ENCODE measurements around the gene RPS6KA3. TPM values are rescaled to one million over a fixed set of nuclear protein-coding genes. Genes with fewer than 3 reads are reported as not detected.

RPS6KA3 gene
- total and polyA plus RNA-seq, 4 donors: 7.9 to 52.7 (median 27.7) TPM

- intact Hi-C loops (cut with DNase I): no loop called here
- 71 to 98% methylated on average over 2 of the region's 2 CpGs for WGBS, 2 donors
- Histone ChIP-seq H3K27me3 (ENCODE audit: control insufficient read depth in 1 of 2, insufficient read depth in 2 of 2, low read length in 1 of 2) (no peaks in the 10 kb centered on the region), H3K36me3 (ENCODE audit: control insufficient read depth in 1 of 2, insufficient read depth in 2 of 2, low read length in 1 of 2) (no peaks in the 10 kb centered on the region), H3K4me3 (ENCODE audit: low read length in 2 of 2) (no peak overlapping the region), H3K9me3 (ENCODE audit: control insufficient read depth, low read length) (no peaks in the 10 kb centered on the region), H3K27ac (ENCODE audit: low read depth in 1 of 2, low read length in 2 of 2) (no peak overlapping the region), H3K4me1 (ENCODE audit: control insufficient read depth in 1 of 2, insufficient read depth in 2 of 2, low read length in 2 of 2) (no peaks in the 10 kb centered on the region)
- ATAC-seq (ENCODE audit: low FRiP score) (no peak), DNase-seq (no peak)
These were observed 33.4 kb downstream of the RPS6KA3 start for GRCh38 chrX:20233336-20233735.

GRCh38 chrX:20231598-20231997 is 35.1 kb downstream of the RPS6KA3 start:
- Histone ChIP-seq H3K27ac (ENCODE audit: low read depth in 1 of 2, low read length in 2 of 2) (no peak overlapping the region), H3K9me3 (ENCODE audit: control insufficient read depth, low read length) (no peaks in the 10 kb centered on the region), H3K27me3 (ENCODE audit: control insufficient read depth in 1 of 2, insufficient read depth in 2 of 2, low read length in 1 of 2) (no peaks in the 10 kb centered on the region), H3K4me1 (ENCODE audit: control insufficient read depth in 1 of 2, insufficient read depth in 2 of 2, low read length in 2 of 2) (no peaks in the 10 kb centered on the region), H3K36me3 (ENCODE audit: control insufficient read depth in 1 of 2, insufficient read depth in 2 of 2, low read length in 1 of 2) (no peaks in the 10 kb centered on the region), H3K4me3 (ENCODE audit: low read length in 2 of 2) (no peak overlapping the region)
- DNase-seq (no peak), ATAC-seq (ENCODE audit: low FRiP score) (no peak)
- intact Hi-C loops (cut with DNase I): no loop called here
- 77 to 86% methylated on average over 4 of the region's 4 CpGs for WGBS, 2 donors

- Histone ChIP-seq H3K4me1 (ENCODE audit: control insufficient read depth in 1 of 2, insufficient read depth in 2 of 2, low read length in 2 of 2) (no peaks in the 10 kb centered on the region), H3K36me3 (ENCODE audit: control insufficient read depth in 1 of 2, insufficient read depth in 2 of 2, low read length in 1 of 2) (no peaks in the 10 kb centered on the region), H3K9me3 (ENCODE audit: control insufficient read depth, low read length) (no peaks in the 10 kb centered on the region), H3K4me3 (ENCODE audit: low read length in 2 of 2) (no peak overlapping the region), H3K27ac (ENCODE audit: low read depth in 1 of 2, low read length in 2 of 2) (no peak overlapping the region), H3K27me3 (ENCODE audit: control insufficient read depth in 1 of 2, insufficient read depth in 2 of 2, low read length in 1 of 2) (no peaks in the 10 kb centered on the region)
- DNase-seq (no peak), ATAC-seq (ENCODE audit: low FRiP score) (no peak)
- intact Hi-C loops (cut with DNase I): no loop called here
- 83 to 99% methylated on average over 3 of the region's 3 CpGs for WGBS, 2 donors
These were observed 36.3 kb downstream of the RPS6KA3 start for GRCh38 chrX:20230406-20230805.

- H3K27ac ChIP-seq (ENCODE audit: low read depth in 1 of 2, low read length in 2 of 2): no peak overlapping the region
- no peaks in the 10 kb centered on the region for H3K4me1 ChIP-seq (ENCODE audit: control insufficient read depth in 1 of 2, insufficient read depth in 2 of 2, low read length in 2 of 2)
- no peaks in the 10 kb centered on the region for H3K36me3 ChIP-seq (ENCODE audit: control insufficient read depth in 1 of 2, insufficient read depth in 2 of 2, low read length in 1 of 2)
- H3K4me3 ChIP-seq (ENCODE audit: low read length in 2 of 2): no peak overlapping the region
- no peaks in the 10 kb centered on the region for H3K27me3 ChIP-seq (ENCODE audit: control insufficient read depth in 1 of 2, insufficient read depth in 2 of 2, low read length in 1 of 2)
- DNase-seq (no peak), ATAC-seq (ENCODE audit: low FRiP score) (no peak)
- WGBS, 2 donors: 66 to 98% methylated on average over 3 of the region's 3 CpGs
- intact Hi-C loops (cut with DNase I): no loop called here
- H3K9me3 ChIP-seq (ENCODE audit: control insufficient read depth, low read length): no peaks in the 10 kb centered on the region
These were observed 37.6 kb downstream of the RPS6KA3 start for GRCh38 chrX:20229155-20229554.

GRCh38 chrX:20228245-20228644 is 38.5 kb downstream of the RPS6KA3 start:
- no peaks in the 10 kb centered on the region for H3K36me3 ChIP-seq (ENCODE audit: control insufficient read depth in 1 of 2, insufficient read depth in 2 of 2, low read length in 1 of 2)
- ATAC-seq (ENCODE audit: low FRiP score) (no peak), DNase-seq (no peak)
- 54 to 78% methylated on average over 2 of the region's 2 CpGs for whole genome bisulfite sequencing, 2 donors
- H3K27ac ChIP-seq (ENCODE audit: low read depth in 1 of 2, low read length in 2 of 2): no peak overlapping the region
- H3K9me3 ChIP-seq (ENCODE audit: control insufficient read depth, low read length): no peaks in the 10 kb centered on the region
- H3K4me3 ChIP-seq (ENCODE audit: low read length in 2 of 2): no peak overlapping the region
- intact Hi-C loops (cut with DNase I): no loop called here
- no peaks in the 10 kb centered on the region for H3K27me3 ChIP-seq (ENCODE audit: control insufficient read depth in 1 of 2, insufficient read depth in 2 of 2, low read length in 1 of 2)
- no peaks in the 10 kb centered on the region for H3K4me1 ChIP-seq (ENCODE audit: control insufficient read depth in 1 of 2, insufficient read depth in 2 of 2, low read length in 2 of 2)

- no peaks in the 10 kb centered on the region for H3K27me3 ChIP-seq (ENCODE audit: control insufficient read depth in 1 of 2, insufficient read depth in 2 of 2, low read length in 1 of 2)
- H3K4me1 ChIP-seq (ENCODE audit: control insufficient read depth in 1 of 2, insufficient read depth in 2 of 2, low read length in 2 of 2): no peaks in the 10 kb centered on the region
- 8 to 9% methylated on average over 2 of the region's 2 CpGs for WGBS, 2 donors
- no peak overlapping the region for H3K27ac ChIP-seq (ENCODE audit: low read depth in 1 of 2, low read length in 2 of 2)
- intact Hi-C loops (cut with DNase I): no loop called here
- DNase-seq: no peak
- no peaks in the 10 kb centered on the region for H3K9me3 ChIP-seq (ENCODE audit: control insufficient read depth, low read length)
- no peak overlapping the region for H3K4me3 ChIP-seq (ENCODE audit: low read length in 2 of 2)
- no peaks in the 10 kb centered on the region for H3K36me3 ChIP-seq (ENCODE audit: control insufficient read depth in 1 of 2, insufficient read depth in 2 of 2, low read length in 1 of 2)
- no peak for ATAC-seq (ENCODE audit: low FRiP score)
These were observed 39.6 kb downstream of the RPS6KA3 start for GRCh38 chrX:20227116-20227515.

GRCh38 chrX:20225488-20225833 is 41.2 kb downstream of the RPS6KA3 start:
- Histone ChIP-seq H3K9me3 (ENCODE audit: control insufficient read depth, low read length) (no peaks in the 10 kb centered on the region), H3K4me3 (ENCODE audit: low read length in 2 of 2) (no peak overlapping the region), H3K27me3 (ENCODE audit: control insufficient read depth in 1 of 2, insufficient read depth in 2 of 2, low read length in 1 of 2) (no peaks in the 10 kb centered on the region), H3K4me1 (ENCODE audit: control insufficient read depth in 1 of 2, insufficient read depth in 2 of 2, low read length in 2 of 2) (no peaks in the 10 kb centered on the region), H3K36me3 (ENCODE audit: control insufficient read depth in 1 of 2, insufficient read depth in 2 of 2, low read length in 1 of 2) (no peaks in the 10 kb centered on the region), H3K27ac (ENCODE audit: low read depth in 1 of 2, low read length in 2 of 2) (no peak overlapping the region)
- DNase-seq (no peak), ATAC-seq (ENCODE audit: low FRiP score) (no peak)
- intact Hi-C loops (cut with DNase I): no loop called here
- whole genome bisulfite sequencing, 2 donors: 88 to 97% methylated on average over 1 of the region's 1 CpG

- intact Hi-C loops (cut with DNase I): no loop called here
- Histone ChIP-seq H3K27ac (ENCODE audit: low read depth in 1 of 2, low read length in 2 of 2) (no peak overlapping the region), H3K36me3 (ENCODE audit: control insufficient read depth in 1 of 2, insufficient read depth in 2 of 2, low read length in 1 of 2) (no peaks in the 10 kb centered on the region), H3K4me1 (ENCODE audit: control insufficient read depth in 1 of 2, insufficient read depth in 2 of 2, low read length in 2 of 2) (no peaks in the 10 kb centered on the region), H3K9me3 (ENCODE audit: control insufficient read depth, low read length) (no peaks in the 10 kb centered on the region), H3K27me3 (ENCODE audit: control insufficient read depth in 1 of 2, insufficient read depth in 2 of 2, low read length in 1 of 2) (no peaks in the 10 kb centered on the region), H3K4me3 (ENCODE audit: low read length in 2 of 2) (no peak overlapping the region)
- DNase-seq (no peak), ATAC-seq (ENCODE audit: low FRiP score) (no peak)
- WGBS, 2 donors: 81 to 98% methylated on average over 2 of the region's 2 CpGs
These were observed 41.8 kb downstream of the RPS6KA3 start for GRCh38 chrX:20224814-20225487.

GRCh38 chrX:20221902-20222301 is 44.8 kb downstream of the RPS6KA3 start:
- no peaks in the 10 kb centered on the region for H3K9me3 ChIP-seq (ENCODE audit: control insufficient read depth, low read length)
- 74 to 87% methylated on average over 3 of the region's 3 CpGs for WGBS, 2 donors
- H3K36me3 ChIP-seq (ENCODE audit: control insufficient read depth in 1 of 2, insufficient read depth in 2 of 2, low read length in 1 of 2): no peaks in the 10 kb centered on the region
- no peak overlapping the region for H3K27ac ChIP-seq (ENCODE audit: low read depth in 1 of 2, low read length in 2 of 2)
- no peak for DNase-seq
- no peaks in the 10 kb centered on the region for H3K4me1 ChIP-seq (ENCODE audit: control insufficient read depth in 1 of 2, insufficient read depth in 2 of 2, low read length in 2 of 2)
- intact Hi-C loops (cut with DNase I): no loop called here
- no peak overlapping the region for H3K4me3 ChIP-seq (ENCODE audit: low read length in 2 of 2)
- H3K27me3 ChIP-seq (ENCODE audit: control insufficient read depth in 1 of 2, insufficient read depth in 2 of 2, low read length in 1 of 2): no peaks in the 10 kb centered on the region
- ATAC-seq (ENCODE audit: low FRiP score): no peak
